Mucosa of stomach (tissue), 1 donor: ENCODE measurements around the gene TTC6.

Experiments used
- H3K27me3 ChIP-seq: one replicate; pipeline ENCODE4 v1.7.0; 2013; ENCODE audit warnings: mild to moderate bottlenecking, low read length; ENCODE audit not compliant: control insufficient read depth, insufficient read depth
- H3K36me3 ChIP-seq: one replicate; pipeline ENCODE4 v1.7.0; 2013; ENCODE audit warnings: low read length; ENCODE audit not compliant: control insufficient read depth, insufficient read depth
- H3K4me1 ChIP-seq: one replicate; pipeline ENCODE4 v1.7.0; 2013; ENCODE audit warnings: mild to moderate bottlenecking, low read length; ENCODE audit not compliant: control insufficient read depth, insufficient read depth
- H3K4me3 ChIP-seq: one replicate; pipeline ENCODE4 v1.7.0; 2013; ENCODE audit warnings: low read length
- H3K9ac ChIP-seq: one replicate; pipeline ENCODE4 v1.7.0; 2013; ENCODE audit warnings: mild to moderate bottlenecking, low read length, moderate library complexity
- H3K9me3 ChIP-seq: one replicate; pipeline ENCODE4 v1.7.0; 2013; ENCODE audit warnings: mild to moderate bottlenecking, low read length, moderate library complexity; ENCODE audit not compliant: control insufficient read depth
- donor health status: Pancreatic carcinoma.

Gene TTC6

DNA sequence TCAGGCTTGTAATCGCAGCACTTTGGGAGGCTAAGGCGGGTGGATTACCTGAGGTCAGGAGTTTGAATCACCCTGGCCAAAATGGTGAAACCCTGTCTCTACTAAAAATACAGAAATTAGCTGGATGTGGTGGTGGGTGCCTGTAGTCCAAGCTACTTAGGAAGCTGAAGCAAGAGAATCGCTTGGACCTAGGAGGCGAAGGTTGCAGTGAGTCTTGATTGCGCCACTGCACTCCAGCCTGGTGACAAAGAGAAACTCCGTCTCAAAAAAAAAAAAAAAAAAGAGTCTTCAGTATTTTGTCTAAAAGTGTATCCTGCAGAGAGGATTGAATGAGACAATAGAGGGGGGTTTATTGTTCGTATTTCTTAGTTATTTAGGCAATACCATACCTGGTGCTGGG is 25.7 kb upstream of the TTC6 start:
- no peak overlapping the region for H3K9ac ChIP-seq

DNA sequence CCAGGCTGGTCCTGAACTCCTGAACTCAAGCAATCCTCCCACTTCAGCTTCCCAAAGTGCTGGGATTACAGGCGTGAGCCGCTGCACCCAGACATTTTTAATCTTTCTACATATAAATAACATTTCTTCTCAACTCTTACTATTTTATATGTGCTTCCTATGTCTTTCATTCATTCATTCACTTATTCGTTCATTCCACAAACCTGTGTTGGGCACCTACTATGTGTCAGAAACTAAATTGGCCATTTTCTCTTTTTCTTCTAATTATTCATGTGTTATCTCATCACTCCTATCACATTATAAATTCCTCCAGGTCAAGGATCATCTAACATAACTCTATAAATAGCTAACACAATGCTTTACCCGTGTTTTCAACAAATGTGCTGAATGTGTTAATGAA is 24.0 kb upstream of the TTC6 start:
- no peaks in the 10 kb centered on the region for H3K9me3 ChIP-seq

More for the DNA sequence above, 25.7 kb upstream of the TTC6 start:
- H3K9me3 ChIP-seq, result no peaks in the 10 kb centered on the region
- no peaks in the 10 kb centered on the region for H3K4me1 ChIP-seq
- no peak overlapping the region for H3K4me3 ChIP-seq
- H3K27me3 ChIP-seq, result no peaks in the 10 kb centered on the region
- no peaks in the 10 kb centered on the region for H3K36me3 ChIP-seq

DNA sequence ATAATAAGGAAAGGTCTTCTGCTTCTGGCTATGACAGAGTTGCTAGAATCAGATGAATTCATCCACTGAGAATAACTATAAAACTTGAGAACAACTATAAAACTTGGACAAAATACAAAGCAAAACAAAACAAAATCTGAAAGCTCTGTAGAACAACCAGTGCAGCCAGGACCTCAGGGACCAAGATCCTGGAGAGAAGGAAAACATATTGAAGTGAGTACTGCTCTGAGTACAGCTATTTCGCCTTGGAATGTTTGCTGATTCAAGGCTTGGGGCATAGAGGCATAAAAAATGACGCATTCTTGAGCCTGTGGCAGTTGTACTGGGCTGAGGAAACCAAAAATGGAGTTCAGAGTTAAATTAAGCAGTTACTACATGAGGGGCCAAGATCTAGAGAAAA is 22.1 kb upstream of the TTC6 start:
- H3K27me3 ChIP-seq, result no peaks in the 10 kb centered on the region
- no peaks in the 10 kb centered on the region for H3K9me3 ChIP-seq
- H3K9ac ChIP-seq, result no peak overlapping the region
- no peak overlapping the region for H3K4me3 ChIP-seq
- no peaks in the 10 kb centered on the region for H3K4me1 ChIP-seq
- H3K36me3 ChIP-seq, result no peaks in the 10 kb centered on the region

More for the DNA sequence above, 24.0 kb upstream of the TTC6 start:
- Histone ChIP-seq H3K9ac (no peak overlapping the region), H3K27me3 (no peaks in the 10 kb centered on the region), H3K4me3 (no peak overlapping the region), H3K36me3 (no peaks in the 10 kb centered on the region), H3K4me1 (no peaks in the 10 kb centered on the region)

DNA sequence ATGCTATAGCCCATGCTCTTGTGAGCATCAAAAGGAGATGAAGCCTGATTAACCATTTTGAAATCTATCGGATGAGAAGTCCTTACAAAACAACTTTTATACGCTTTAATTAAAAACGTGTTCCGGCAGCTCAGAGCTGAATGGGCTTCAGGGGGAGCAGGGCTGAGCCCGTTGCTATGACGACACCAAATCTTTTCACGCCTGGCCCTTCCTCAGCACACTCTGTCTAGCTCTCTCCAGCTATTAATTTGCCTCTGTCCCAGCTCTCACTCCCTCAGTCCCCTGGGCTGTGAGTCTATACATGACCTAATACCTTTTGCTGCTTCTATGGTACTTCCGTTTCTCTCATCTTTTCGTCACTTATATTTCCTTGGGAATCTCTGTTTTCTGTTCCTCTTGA is 16.2 kb upstream of the TTC6 start:
- Histone ChIP-seq H3K36me3 (no peaks in the 10 kb centered on the region), H3K9me3 (no peaks in the 10 kb centered on the region), H3K4me1 (peaks cover 2% of the 10 kb centered on the region), H3K4me3 (no peak overlapping the region), H3K9ac (no peak overlapping the region), H3K27me3 (peaks cover 11% of the 10 kb centered on the region)

DNA sequence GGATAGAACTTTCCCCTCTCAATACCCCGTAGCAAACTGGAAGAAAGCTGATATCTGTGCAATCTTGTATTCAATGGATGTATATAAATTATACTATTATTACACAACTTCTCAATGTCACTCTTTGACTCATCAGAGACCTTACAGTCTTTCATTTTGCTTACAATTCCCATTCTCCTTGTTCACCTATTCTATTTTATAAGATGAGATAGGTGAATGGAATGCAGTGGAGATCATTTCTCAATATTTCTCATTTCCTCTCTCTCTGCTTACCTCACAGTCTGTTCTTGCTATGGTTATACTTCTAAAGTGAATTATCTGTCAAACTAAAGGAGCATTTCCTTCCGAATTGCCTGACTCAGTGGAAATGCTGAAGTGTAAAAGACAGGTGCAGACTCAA is 15.3 kb upstream of the TTC6 start:
- Histone ChIP-seq H3K4me1 (peaks cover 9% of the 10 kb centered on the region), H3K9ac (no peak overlapping the region), H3K36me3 (no peaks in the 10 kb centered on the region), H3K27me3 (peaks cover 20% of the 10 kb centered on the region), H3K4me3 (no peak overlapping the region), H3K9me3 (no peaks in the 10 kb centered on the region)

- Histone ChIP-seq H3K9ac (peak overlapping the region; percentile 87), H3K27me3 (peaks cover 35% of the 10 kb centered on the region), H3K4me3 (peak overlapping the region; percentile 71), H3K9me3 (no peaks in the 10 kb centered on the region), H3K36me3 (no peaks in the 10 kb centered on the region), H3K4me1 (peaks cover 15% of the 10 kb centered on the region)
Measured at GRCh38 chr14:37583358-37584210, 11.8 kb upstream of the TTC6 start.

DNA sequence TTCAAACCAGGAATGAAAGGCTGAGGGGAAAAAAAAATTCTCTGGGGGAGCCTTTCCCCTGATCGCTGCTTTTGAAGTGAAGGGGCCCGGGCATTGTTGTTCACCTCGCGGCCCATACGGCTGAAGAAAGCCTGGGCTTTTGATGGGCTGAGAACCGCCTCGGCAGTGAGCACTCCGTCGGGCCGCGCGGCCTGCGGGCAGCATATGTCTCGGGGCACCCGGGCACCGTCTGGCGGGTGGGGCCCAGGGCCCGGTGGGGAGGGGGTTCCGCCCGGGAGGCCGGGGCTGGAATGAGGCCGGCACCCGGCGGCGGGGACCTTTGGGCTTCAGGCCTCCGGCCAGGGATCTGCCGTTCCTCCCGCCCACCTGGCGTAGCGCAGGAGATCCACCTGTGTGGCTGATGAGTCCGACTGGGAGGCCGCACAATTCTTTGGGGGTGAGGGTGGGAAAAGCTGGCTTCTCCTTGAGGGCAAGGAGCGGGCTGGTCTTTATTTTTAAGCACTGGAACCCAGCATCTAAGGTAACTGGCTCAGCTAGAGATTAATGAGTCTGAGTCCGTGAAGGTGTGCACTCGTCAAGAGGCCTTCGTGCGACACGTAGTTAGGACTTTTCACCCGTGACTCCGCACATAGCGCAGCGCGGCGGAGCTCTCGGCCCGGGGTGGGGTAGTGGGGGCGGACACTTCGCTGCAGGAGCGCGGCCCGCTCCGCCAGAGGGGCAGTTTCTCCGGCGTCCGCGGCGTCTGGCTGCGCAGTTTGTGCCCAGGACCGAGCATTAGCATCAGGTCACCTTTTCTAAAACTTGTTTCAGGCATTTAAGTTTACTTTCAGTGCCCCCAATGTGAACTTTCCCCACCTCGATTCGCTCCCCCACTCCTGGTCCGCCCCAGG is 11.0 kb upstream of the TTC6 start:
- Histone ChIP-seq H3K4me1 (peaks cover 15% of the 10 kb centered on the region), H3K36me3 (no peaks in the 10 kb centered on the region), H3K9ac (peak overlapping the region; percentile 87), H3K27me3 (peaks cover 35% of the 10 kb centered on the region), H3K4me3 (peak overlapping the region; percentile 71), H3K9me3 (no peaks in the 10 kb centered on the region)

- Histone ChIP-seq H3K9me3 (no peaks in the 10 kb centered on the region), H3K4me1 (peaks cover 15% of the 10 kb centered on the region), H3K27me3 (peaks cover 35% of the 10 kb centered on the region), H3K36me3 (no peaks in the 10 kb centered on the region), H3K4me3 (no peak overlapping the region), H3K9ac (peak overlapping the region; percentile 87)
Measured at GRCh38 chr14:37585101-37585511, 10.3 kb upstream of the TTC6 start.

- H3K4me3 ChIP-seq, result peak overlapping the region; percentile 14
- H3K27me3 ChIP-seq, result peaks cover 36% of the 10 kb centered on the region
- no peaks in the 10 kb centered on the region for H3K9me3 ChIP-seq
- no peaks in the 10 kb centered on the region for H3K36me3 ChIP-seq
- H3K9ac ChIP-seq, result peak overlapping the region; percentile 97
- peaks cover 15% of the 10 kb centered on the region for H3K4me1 ChIP-seq
Measured at GRCh38 chr14:37585971-37586796, 9.2 kb upstream of the TTC6 start.

DNA sequence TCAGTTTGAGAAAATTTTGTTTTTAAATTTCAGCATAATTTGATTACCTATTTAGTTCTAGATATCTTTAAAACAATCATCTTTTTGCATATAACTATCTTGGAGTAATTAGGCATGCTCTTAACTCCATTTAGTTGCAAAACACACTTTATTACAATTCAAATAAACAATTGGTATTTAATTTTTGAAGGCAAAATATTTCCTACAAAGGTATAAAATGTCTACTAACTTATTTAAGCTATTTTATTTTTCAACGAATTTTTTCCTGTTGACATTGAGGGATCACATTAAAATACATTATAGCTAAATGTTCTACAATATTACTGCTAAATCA is 8.7 kb upstream of the TTC6 start:
- Histone ChIP-seq H3K4me1 (peaks cover 15% of the 10 kb centered on the region), H3K36me3 (no peaks in the 10 kb centered on the region), H3K4me3 (peak overlapping the region; percentile 14), H3K9ac (peak overlapping the region; percentile 97), H3K9me3 (no peaks in the 10 kb centered on the region), H3K27me3 (peaks cover 40% of the 10 kb centered on the region)

- H3K9ac ChIP-seq, result peak overlapping the region; percentile 97
- peak overlapping the region; percentile 1 for H3K4me3 ChIP-seq
Measured at GRCh38 chr14:37587131-37587803, 8.2 kb upstream of the TTC6 start.

More at GRCh38 chr14:37587131-37587803, 8.2 kb upstream of the TTC6 start:
- Histone ChIP-seq H3K27me3 (peaks cover 44% of the 10 kb centered on the region), H3K36me3 (no peaks in the 10 kb centered on the region), H3K4me1 (peaks cover 15% of the 10 kb centered on the region), H3K9me3 (no peaks in the 10 kb centered on the region)
